Measurements from ENCODE around the gene VWC2L.

Gene VWC2L

DNA sequence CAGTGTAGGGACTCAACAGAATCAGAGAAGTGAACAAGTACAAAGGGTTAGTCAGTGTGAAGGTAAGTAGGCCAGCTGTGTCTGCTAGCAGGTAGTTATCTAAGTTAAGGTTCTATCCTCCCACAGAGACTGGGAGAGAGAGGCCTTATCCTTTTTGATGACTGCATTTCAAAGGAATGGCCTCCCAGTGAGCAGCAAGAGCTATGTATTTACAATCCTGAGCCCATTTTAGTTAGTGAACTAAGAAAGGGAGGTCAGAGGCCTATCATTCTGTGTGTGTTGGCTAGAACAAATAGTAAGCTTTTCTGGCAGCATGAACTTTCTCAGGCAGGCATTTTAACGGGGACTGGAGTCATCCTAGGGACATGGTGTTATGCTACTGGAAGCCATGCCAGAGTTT is 182.9 kb downstream of the VWC2L start:
- no peak for DNase-seq (ENCODE audit: low read depth)

DNA sequence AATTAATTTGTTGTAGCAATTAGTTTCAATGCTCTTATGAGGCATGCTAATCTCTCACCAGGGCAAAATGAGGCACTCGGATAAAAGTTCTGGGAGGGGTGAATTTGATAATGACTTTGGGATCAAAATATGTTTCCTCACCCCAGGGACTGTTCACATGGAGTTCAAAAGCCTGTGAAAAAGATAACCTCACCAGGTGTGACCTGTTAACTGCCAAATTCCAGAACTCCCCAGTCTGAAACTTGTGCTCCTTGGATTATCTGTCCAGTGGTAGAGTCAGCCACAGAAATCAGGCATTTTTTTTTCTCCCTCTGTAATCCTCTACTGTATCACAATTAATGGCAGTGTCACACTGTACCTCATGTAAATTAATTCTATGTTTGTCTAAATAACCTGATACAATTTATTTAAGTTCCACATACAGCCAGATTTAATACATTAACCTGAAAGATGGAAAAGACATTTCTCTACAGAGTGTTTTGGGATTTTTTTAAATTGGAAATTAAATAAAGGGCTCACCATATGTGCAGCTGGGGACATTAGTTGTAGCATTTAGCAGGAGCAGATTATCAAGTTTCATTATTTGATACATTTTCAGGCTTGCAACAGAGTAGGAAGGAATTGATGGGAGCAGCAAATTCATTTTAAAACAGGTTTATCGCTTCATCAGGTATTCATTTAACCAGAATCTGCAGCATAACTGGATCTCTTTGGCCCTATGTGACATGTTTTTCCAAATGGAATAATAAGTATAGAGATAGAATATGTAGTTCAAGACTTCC is 191.2 kb downstream of the VWC2L start:
- no peak for DNase-seq (ENCODE audit: low read depth)

DNA sequence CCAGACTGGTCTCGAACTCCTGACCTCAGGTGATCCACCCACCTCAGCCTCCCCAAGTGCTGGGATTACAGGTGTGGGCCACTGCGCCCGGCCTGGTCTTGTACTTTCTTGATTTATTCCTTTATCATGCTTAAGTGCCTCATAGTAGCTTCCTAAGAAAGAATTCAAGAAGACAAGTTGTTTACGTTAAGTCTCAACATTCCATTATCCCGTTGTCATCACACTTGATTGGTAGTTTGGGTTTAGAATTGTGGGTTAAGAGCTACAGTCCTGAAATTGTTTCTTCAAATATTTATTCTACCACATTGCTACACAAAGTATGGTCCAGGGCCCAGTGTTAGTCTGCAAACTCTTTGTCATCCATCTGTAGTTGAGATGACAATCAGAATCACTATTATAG is 194.0 kb downstream of the VWC2L start:
- DNase-seq (ENCODE audit: low read depth), result no peak

DNA sequence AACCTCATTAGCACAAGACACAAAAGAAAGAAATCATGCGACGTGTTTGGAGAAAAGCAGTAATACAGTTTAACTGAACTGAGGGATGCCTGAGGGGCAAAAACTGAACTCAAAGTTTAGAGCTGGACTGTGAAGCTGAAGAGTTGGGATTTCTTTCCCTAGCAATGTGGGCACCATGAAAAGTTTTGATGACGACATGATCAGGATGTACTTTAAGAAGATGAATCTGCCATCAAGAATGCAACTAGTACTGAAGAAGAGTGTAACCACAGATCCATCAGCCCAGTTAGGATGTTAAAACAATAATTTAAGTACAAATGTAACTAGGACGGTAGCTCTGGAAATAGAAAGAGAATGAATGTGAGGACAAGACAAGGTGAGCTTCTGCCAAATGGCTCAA is 196.2 kb downstream of the VWC2L start:
- DNase-seq (ENCODE audit: low read depth), result no peak

DNA sequence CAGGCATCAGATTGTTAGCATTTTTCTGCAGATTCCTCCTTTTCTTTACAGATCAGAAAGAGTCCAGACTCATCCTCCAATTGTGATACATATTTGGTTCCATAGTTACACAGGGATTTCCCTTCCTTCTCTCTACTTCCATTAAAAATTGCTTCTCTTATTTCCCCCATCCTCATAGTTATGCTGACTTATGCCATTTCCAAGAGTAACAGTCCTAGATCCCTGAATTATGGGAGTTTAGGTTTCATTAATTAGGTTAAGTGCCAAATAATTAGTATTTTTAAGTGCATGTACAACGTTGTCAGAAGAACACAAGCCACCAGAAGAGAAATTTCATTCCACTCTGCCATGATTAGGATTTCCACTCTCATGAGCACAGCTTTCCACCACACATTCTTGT is 200.2 kb downstream of the VWC2L start:
- DNase-seq (ENCODE audit: low read depth), result no peak

DNA sequence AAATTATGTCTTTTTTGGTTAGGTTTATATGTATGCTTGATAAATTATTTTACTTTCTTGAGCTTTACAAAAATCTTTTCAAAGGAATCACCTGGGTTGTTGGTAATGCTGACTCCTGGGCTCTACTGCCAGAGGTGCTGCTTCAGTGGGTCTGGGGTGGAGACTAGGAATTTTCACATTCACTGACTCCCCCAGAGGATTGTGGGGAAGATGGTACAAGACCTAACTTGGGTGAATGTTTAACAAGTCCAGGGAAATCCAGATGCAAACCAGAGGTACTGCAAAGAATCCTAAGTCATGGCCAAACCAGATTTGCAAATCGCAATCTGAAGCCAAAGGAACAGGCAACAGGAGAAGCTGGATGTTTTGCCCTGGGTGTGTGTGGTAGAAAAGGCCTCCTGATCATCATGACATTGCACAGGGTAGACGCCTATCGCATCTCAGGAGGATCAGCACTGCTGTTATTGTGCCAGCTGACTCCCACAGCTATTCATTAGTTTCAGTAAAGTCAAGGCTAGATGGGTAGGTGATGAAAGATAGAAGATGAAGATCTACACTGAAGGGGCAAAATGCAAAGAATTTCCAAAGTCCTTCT is 213.4 kb downstream of the VWC2L start:
- no peak for DNase-seq (ENCODE audit: low read depth)

DNA sequence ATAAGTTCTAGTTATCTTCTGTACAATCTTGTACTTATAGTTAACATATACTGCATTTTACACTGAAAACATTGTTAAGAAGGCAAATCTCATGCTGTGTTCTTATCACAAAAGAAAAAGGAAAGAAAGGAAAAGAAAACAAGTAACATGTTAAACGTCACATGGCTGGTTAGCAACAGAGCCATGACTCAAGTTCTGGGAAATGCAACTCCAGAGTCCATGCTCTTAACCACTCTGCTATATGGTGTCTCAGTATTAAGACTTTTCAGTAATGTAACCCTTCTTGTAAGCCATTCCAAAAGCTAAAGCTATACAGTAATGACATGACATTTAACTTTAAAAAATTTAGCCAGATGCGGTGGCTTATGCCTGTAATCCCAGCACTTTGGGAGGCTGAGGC is 217.2 kb downstream of the VWC2L start:
- DNase-seq (ENCODE audit: low read depth), result no peak
